ENCODE data around the gene BPIFA2. TPM values are rescaled to one million over a fixed set of nuclear protein-coding genes. Genes with fewer than 3 reads are reported as not detected.

Gene BPIFA2
- polyA plus RNA-seq, 1 donor (not counting 4 experiments of a cell fraction or from before 2014, with no cell fraction given): not detected

DNA sequence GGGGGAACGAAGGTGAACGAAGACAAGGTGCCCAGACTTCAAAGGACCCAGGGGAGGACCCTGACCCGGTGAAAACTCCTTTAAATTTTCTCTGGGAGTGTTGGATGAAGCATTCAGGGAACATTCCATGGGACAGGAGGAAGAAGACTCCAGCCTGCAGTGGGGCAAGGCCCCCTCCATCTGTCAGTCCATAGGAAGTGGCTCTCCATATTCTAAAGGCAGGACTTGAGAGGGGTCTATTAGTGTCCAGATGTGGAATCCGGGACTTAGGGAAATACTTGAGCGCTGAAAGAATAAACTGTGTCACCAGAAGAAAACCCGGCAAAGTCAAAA lies 3.2 kb upstream of the BPIFA2 start:
- no peak overlapping the region for H3K4me3 ChIP-seq (ENCODE audit: control insufficient read depth in 2 of 3, extremely low read depth in 1 of 3, insufficient read depth in 2 of 3, low read depth in 1 of 3, low read length in 3 of 3)
- TF ChIP-seq EZH2 (IDR thresholded peaks at IDR 0.05; ENCODE audit: low read length): no peak
- H3K4me1 ChIP-seq (ENCODE audit: control insufficient read depth, extremely low read depth, insufficient read depth, low read length): no peaks in the 10 kb centered on the region
- H3K4me2 ChIP-seq (ENCODE audit: control insufficient read depth, extremely low read depth, insufficient read depth, low read depth, low read length): no peak overlapping the region
- no peaks in the 10 kb centered on the region for H3K9me1 ChIP-seq (ENCODE audit: control insufficient read depth, extremely low read depth, insufficient read depth, low read length)
- FAIRE-seq (no peak), DNase-seq (ENCODE audit: low read depth, low spot score) (no peak)
- H3K27ac ChIP-seq (ENCODE audit: control insufficient read depth, insufficient read depth, low read length): no peak overlapping the region
- no peaks in the 10 kb centered on the region for H3K79me2 ChIP-seq (ENCODE audit: control insufficient read depth, insufficient read depth, low read length)
- H3K9ac ChIP-seq (ENCODE audit: control insufficient read depth, extremely low read depth, insufficient read depth, low read length): no peak overlapping the region
- H3K9me3 ChIP-seq (ENCODE audit: control insufficient read depth, low read depth, low read length): no peaks in the 10 kb centered on the region
- dilution Hi-C loops (cut with MboI; ENCODE audit: extremely low pct_ligation_motif_present, low sequenced_read_pairs): no loop called here
- no peaks in the 10 kb centered on the region for H3K27me3 ChIP-seq (ENCODE audit: control insufficient read depth, extremely low read depth, insufficient read depth, low read length)
- H3K36me3 ChIP-seq (ENCODE audit: control insufficient read depth in 2 of 2, extremely low read depth in 1 of 2, insufficient read depth in 2 of 2, low read length in 2 of 2): no peaks in the 10 kb centered on the region
- H2AFZ ChIP-seq (ENCODE audit: control insufficient read depth, low read length): no peak overlapping the region
- no peaks in the 10 kb centered on the region for H4K20me1 ChIP-seq (ENCODE audit: control insufficient read depth, extremely low read depth, insufficient read depth, low read length)

- Histone ChIP-seq H3K9me3 (ENCODE audit: control insufficient read depth, low read depth, low read length) (no peaks in the 10 kb centered on the region), H4K20me1 (ENCODE audit: control insufficient read depth, extremely low read depth, insufficient read depth, low read length) (no peaks in the 10 kb centered on the region), H3K4me2 (ENCODE audit: control insufficient read depth, extremely low read depth, insufficient read depth, low read depth, low read length) (no peak overlapping the region), H3K9me1 (ENCODE audit: control insufficient read depth, extremely low read depth, insufficient read depth, low read length) (no peaks in the 10 kb centered on the region), H3K9ac (ENCODE audit: control insufficient read depth, extremely low read depth, insufficient read depth, low read length) (no peak overlapping the region), H3K4me3 (ENCODE audit: control insufficient read depth in 2 of 3, extremely low read depth in 1 of 3, insufficient read depth in 2 of 3, low read depth in 1 of 3, low read length in 3 of 3) (no peak overlapping the region), H3K27me3 (ENCODE audit: control insufficient read depth, extremely low read depth, insufficient read depth, low read length) (no peaks in the 10 kb centered on the region), H3K79me2 (ENCODE audit: control insufficient read depth, insufficient read depth, low read length) (no peaks in the 10 kb centered on the region), H2AFZ (ENCODE audit: control insufficient read depth, low read length) (no peak overlapping the region), H3K4me1 (ENCODE audit: control insufficient read depth, extremely low read depth, insufficient read depth, low read length) (no peaks in the 10 kb centered on the region), H3K36me3 (ENCODE audit: control insufficient read depth in 2 of 2, extremely low read depth in 1 of 2, insufficient read depth in 2 of 2, low read length in 2 of 2) (no peaks in the 10 kb centered on the region), H3K27ac (ENCODE audit: control insufficient read depth, insufficient read depth, low read length) (no peak overlapping the region)
- FAIRE-seq (no peak), DNase-seq (ENCODE audit: low read depth, low spot score) (no peak)
- dilution Hi-C loops (cut with MboI; ENCODE audit: extremely low pct_ligation_motif_present, low sequenced_read_pairs): no loop called here
- TF ChIP-seq EZH2 (IDR thresholded peaks at IDR 0.05; ENCODE audit: low read length): no peak
- TF ChIP-seq, protein P1, sequence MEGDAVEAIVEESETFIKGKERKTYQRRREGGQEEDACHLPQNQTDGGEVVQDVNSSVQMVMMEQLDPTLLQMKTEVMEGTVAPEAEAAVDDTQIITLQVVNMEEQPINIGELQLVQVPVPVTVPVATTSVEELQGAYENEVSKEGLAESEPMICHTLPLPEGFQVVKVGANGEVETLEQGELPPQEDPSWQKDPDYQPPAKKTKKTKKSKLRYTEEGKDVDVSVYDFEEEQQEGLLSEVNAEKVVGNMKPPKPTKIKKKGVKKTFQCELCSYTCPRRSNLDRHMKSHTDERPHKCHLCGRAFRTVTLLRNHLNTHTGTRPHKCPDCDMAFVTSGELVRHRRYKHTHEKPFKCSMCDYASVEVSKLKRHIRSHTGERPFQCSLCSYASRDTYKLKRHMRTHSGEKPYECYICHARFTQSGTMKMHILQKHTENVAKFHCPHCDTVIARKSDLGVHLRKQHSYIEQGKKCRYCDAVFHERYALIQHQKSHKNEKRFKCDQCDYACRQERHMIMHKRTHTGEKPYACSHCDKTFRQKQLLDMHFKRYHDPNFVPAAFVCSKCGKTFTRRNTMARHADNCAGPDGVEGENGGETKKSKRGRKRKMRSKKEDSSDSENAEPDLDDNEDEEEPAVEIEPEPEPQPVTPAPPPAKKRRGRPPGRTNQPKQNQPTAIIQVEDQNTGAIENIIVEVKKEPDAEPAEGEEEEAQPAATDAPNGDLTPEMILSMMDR (optimal IDR thresholded peaks at IDR 0.05 in 1 of 3, IDR thresholded peaks at IDR 0.05 in 1 of 3, conservative IDR thresholded peaks at IDR 0.05 in 1 of 3; ENCODE audit: extremely low read depth in 1 of 3, insufficient read depth in 2 of 3, low read length in 3 of 3): no peak
Observed at GRCh38 chr20:33165416-33166055, 2.4 kb upstream of the BPIFA2 start.
